Medulla oblongata (tissue), 1 donor: ENCODE data around the gene SLC16A12.
"Not testable (repeated sequence)": the region's sequence is repeated elsewhere in the genome, so short reads cannot be mapped to it uniquely, and the experiment has no call there.

ENCODE experiments used
- DNase-seq: peaks from one replicate; pipeline ENCODE4 v3.0.0-alpha.2; 2015; ENCODE audit errors: extremely low spot score

Gene SLC16A12

DNA sequence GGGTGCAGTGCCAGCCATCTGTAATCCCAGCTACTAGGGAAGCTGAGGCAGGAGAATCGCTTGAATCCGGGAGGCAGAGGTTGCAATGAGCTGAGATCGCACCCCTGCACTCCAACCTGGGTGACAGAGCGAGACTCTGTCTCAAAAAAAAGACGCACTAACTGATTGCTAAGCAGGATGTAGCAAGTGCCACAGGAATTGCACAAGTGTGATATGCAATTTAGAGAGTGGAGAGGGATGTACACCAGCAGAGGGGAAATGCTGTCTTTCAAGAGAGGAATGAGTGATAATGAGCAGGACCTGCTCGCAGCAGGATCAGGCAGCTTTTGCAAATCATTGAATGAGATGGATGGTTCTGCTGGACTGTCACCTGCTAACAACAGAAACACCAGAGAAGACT is 13.3 kb upstream of the SLC16A12 start:
- no peak for DNase-seq

DNA sequence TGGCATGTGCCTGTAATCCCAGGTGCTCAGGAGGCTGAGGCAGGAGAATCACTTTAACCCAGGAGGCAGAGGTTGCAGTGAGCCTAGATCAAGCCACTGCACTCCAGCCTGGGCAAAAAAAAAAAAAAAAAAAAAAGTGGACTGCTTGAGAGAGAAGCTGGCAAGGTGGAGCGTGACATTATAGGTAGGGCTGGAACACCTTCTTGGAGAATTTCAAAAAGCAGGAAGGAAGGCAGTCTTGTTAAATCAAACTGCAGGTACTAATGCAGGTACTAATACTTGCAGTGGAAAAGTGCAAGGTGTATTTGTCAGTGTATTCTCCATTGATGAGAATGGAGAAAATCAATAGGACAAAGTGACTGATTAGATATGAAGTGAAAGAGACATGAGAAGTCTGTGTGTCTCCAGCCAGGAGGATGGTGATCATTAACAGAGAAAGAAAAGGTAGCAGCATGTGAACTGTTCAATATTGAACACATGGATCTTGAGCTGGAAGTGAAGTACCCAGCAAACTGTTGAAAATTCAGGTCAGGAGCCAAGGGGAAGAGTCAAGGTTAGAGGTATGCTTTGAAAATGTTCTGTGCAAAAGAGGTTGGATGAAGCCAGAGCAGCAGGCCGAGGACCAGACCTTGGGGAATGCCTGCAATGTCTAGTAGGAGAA is 12.6 kb upstream of the SLC16A12 start:
- DNase-seq = no peak

DNA sequence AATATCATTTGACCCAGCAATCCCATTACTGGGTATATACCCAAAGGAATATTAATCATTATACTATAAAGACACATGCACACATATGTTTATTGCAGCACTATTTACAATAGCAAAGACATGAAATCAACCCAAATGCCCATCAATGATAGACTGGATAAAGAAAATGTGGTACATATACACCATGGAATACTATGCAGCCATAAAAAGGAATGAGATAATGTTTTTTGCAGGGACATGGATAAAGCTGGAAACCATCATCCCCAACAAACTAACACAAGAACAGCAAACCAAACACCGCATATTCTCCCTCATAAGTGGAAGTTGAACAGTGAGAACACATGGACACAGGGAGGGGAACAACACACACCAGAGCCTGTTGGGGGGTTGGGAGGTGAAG is 11.3 kb upstream of the SLC16A12 start:
- DNase-seq = not testable (repeated sequence)

DNA sequence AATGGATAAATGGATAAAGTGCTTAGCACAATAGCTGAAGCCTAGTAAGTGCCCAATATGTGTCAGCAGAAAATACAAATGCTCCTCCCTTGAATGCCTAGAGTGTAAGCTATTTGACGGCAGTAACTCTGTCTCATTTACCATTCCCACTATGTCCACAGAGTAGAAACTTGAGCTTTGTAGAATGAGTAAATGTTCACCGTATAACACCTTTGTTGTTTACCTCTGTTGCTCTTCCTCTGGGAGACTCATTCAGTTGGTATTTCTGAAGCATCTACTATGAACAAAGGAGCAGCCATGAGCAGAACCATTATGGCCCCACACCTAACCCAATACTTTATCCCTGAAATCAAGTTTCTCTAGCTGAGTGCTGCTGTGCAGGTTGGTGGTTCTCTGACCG is 8.4 kb upstream of the SLC16A12 start:
- DNase-seq = no peak

DNA sequence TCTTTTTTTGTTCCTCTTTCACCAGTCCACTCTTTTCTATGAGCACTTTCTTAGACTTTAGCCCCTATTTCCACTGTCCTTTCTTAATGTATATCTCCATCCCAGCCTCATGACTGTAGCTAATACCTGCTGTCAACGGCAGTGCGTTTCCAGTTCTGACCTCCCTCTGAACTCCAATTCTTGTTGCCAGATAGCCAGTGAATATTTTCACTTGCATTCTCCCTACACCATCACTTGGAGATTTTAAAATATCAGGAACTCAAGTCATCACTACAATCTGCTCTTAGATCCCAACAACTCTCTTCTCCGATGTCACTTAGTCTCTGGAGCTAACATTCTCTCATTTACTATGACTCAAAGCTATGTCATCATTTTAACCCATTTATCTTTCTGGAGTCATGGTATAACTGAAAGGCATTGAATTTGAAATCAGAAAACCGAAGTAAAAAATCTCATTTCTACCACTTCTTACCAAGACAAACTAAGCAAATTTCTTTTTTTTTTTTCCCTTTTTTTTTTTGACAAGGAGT is 5.1 kb upstream of the SLC16A12 start:
- DNase-seq = no peak

DNA sequence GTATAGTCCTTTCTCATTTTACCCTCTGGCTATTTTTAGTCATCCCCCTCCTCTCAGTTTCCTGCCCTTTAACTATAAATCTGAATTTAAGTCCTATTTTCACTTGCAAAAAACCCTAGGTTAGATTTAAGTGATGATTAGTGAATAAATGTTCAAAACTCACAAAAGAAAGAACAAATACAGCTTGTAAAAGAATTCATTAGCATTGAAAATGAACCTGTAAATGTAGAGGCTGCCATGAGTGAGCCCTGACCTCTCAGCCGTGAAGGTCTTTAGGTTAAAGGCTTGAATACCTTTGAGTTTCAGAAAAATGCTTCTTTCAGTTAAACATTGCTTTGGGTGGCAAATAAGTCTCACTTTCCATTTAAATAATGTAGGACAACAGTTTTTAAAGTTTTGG is 2.0 kb upstream of the SLC16A12 start:
- DNase-seq = no peak

DNA sequence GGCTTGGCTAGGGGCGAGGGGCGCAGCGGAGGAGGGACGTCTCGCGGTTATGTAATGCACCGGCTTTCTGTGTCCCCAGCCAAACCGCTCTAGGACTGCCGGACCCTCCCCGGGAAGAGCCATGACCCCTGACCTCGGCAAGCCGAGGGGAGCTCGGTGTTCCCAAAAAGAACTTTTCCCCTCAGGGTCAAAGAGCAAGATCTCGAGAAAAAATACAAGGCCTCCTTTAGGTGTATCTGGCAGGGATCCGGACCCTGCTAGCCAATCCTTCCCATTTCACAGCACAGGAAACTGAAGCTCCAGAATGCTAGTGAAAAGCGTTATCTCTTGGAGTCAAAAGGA is 590 bp upstream of the SLC16A12 start:
- DNase-seq = no peak

DNA sequence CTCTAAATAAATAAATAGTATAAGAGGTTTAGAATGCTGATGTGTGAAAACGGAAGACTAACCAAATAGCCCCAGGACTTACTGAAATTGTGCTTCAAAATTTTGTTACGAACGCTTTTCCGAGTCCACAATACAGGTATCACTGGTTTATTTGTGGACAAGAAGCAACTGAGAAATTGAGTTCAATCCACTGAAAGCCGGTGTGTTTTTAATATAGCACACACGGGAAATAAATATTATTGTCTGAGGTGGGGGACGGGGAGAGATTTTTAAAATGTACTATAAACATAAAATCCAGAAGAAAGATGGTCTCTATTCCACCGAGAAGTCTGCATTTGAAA is 598 bp downstream of the SLC16A12 start:
- no peak for DNase-seq

DNA sequence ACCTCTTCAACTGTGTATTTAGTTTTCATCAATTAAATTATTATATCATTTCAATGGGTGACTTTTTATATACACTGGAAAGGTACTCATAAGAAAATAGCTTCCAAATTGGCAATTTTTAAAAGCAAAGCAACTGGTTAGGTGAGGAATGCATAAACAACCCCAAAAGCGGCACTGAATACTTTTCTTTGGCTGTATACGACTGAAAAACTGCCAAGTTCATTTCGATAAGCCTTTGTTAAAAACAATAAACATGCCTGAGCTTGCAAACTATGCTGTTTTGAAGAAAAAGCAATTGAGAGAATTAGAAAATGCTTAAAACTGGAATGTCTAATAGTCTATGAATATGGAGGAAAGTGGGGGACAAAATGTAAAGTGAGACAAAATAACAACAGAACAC is 2.9 kb downstream of the SLC16A12 start:
- no peak for DNase-seq

DNA sequence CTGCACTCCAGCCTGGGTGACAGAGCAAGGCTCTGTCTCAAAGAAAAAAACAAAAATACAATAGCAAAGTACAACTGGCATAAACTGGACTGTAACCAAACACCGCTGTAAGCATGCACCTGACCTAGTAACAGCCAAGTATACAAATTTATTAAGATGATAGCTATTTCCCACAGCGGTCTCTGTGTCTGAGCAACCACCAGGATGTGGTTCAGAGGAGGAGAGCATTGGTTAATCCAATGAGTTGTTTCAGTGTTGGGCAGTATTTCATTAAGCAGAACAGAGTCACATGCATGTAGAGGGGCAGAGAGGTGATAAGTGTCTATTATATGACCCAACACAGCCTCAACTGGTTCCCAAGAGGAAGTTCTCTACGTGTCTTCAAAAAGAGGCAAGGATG is 4.0 kb downstream of the SLC16A12 start:
- no peak for DNase-seq

DNA sequence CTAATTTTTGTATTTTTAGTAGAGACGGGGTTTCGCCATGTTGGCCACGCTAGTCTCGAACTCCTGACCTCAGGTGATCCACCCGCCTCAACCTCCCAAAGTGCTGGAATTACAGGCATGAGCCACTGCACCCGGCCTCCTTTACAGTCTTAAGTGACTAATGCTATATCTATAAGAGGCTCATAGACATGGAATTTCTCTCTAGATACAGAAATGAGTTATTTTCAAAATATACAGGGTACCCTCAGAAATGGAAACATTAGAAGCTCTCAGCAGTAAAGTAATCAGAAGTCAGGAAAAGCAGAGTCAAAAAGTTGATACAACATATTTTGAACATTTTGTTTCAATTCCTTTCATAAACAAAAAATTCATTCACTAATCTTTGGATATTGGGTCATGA is 5.7 kb downstream of the SLC16A12 start:
- DNase-seq = not testable (repeated sequence)

DNA sequence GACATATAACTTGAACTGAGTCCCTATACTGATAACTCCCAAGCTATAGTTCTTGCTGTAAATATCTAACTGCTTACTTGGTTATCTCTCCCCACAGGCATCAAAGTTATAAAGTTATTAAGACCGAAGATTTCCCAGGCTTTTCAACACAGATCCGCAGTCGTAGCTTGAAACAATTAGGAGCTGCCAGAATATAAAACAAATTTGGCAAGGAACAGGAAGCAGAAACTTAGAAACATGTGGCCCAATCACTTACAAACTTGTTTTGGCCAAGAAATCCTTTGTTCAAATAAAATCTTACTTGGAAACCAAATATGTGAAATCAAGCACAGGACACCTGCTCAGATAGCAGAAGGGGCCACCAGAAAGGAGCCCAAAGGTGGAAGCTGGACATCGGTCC is 9.0 kb downstream of the SLC16A12 start:
- no peak for DNase-seq

DNA sequence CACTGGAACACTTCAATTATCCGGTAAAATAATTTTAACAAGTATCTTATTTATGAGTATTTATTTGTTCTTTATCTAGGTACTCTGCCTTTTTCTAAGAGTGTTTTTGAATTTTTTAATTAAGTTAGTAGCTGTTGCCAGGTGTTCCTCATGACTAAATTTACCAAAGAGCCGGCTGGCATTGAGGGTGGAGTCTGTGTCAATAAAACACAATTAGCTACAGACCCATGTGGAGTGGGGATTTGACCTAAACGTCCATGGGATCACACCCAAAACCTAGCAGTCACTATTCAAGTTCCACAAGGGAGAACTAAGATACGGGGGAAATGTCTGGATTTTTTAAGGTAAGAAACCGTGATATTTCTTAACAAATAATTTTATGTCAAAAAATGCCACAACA is 9.8 kb downstream of the SLC16A12 start:
- DNase-seq = no peak

DNA sequence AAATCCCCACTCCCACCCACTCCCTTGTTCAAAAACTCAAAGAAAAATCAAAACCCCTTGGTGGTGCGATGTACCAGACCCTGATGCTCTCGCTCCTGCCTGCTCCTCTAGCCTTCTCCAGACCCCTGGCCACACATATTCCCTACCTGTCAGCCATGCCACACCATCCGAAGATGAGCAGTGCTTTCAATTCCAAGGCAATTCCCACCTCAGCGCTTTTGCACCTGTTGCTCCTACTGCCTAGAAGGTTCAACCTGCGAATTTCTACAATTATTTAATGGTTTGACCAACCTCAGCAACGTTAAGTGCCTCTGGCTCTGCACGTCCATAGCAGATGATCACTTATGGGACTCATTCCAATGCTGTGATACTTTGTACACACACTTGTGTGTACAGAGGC is 11.1 kb downstream of the SLC16A12 start:
- no peak for DNase-seq

DNA sequence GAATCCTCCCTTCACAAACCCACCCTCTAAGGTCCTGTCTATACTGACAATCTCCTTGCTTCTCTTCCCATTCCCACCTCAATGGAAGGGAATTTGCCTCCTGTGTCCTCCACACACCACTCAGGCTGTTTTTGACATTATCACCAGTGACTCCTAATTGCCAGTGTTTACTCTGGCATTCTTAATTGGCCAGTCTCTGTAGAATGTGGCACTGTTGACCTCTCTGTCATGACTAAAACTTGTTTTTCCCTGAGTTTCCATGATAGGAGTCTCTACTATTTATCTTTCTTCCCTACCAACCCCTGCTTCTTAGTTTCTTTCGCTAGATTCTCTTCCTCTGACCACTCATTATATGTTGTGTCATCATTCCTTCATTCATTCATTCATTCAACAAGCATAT is 12.1 kb downstream of the SLC16A12 start:
- DNase-seq = no peak

DNA sequence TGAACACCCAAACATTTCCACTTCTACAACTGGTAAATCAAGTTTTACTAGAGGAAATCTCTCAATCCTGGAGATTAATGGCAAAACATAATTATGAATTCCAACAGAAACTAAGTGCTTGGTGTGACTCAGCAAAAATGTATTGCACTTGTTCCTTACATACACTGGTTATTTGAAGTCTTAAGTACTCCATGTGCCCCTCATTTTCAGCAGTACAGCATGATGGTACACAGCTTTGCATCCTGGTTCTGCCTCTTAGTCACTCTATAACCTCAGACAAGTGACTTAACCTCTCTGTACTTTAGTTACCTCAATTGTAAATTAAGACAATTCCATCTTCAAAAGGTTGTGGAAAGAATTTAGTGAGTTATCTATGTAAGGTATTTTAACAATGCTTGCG is 12.9 kb downstream of the SLC16A12 start:
- DNase-seq = no peak

DNA sequence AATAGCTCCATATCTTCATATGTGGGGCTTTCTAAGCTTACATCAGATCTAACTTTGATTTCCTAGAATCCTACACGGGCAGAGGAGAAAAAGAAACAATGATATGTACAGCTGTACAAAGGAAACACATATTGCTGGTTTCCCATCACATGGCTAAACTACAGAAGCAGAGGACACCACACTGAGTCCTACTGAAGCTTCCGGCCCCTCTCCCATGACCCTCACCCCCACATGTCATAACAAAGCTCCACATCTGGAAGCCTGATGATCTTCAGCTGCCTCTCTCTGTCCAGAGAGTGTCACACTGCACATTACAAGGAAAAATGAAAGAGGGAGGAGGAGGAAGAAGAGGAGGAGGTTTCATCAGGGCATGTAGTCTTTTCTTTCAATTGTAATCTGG is 14.0 kb downstream of the SLC16A12 start:
- DNase-seq = no peak

DNA sequence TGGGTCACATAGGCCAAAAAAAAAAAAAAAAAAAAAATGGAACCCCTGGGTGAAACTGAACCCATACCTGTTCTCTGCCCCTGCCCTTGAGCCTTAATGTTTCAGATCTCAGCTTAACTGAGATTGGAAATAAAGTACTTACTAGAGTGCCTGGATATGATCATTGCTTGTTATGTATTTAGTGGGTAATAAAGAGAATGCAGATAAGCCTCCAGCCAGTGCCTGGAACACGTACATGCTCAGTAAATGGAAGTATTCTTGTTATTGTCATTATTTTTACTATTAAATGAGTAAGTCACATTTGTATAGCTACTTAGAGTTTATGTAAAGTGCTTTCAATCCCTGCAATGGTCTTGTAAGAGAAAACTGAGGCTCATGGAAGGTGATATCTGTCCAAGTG is 14.7 kb downstream of the SLC16A12 start:
- DNase-seq = no peak

DNA sequence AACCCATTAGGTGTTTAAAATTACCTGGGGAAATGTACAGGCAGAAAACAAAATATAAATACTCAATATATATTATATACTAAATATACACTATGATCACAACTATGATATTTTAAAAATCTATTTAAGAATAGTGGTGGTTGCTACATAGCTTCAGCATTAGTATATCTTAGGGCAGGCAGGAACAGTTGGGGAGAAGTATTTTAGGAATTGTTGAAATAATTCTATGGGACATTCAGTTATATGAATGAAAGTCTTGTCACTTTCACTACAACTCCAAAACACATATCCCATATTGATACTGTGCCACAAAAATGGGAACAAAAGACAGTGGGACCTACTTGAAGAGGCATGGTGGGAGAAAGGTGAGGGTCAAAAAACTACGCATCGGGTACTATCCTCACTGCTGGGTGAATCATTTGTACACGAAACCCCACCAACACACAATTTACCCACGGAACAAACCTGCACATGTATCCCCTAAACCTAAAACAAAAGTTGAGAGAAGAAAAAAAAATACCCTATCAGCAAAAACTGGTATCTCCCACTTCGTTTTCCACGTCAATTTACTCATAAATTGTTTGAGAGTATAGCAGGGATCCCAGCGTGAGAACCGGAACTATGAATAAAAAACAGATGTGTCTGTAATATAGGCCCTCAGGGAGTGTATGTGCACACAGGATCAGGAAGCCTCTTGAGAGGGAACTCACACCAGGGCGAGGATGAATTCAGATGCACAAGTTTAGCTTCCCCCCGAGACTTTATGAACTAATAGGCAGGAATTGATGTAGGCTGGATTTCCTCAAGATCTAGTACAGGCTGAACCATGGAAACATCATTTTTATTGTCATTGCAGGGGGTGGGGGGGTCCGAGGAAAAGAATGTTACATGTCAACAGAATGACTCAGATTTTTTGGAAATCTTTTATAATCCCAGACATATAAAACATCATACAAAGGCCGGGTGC is 16.2 kb downstream of the SLC16A12 start:
- DNase-seq = no peak

DNA sequence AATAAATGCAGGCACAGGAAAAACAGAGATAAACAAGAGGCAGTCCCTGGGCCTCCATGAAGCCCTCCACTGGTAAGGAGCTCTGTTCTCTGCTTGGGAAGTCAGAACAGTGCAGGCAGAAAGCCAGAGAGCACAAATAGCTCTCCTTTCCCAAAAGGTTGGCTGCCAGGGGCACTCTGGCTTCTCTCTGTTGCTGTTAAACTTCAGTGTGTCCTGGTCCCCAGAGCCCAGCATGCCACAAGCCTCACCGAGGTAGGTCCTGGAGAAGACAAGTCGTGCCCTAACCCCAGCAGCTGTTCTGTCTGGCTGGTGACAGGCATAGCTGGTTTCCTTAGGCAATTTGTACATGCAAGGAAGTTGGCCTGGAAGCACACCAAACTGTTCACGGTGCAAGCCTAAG is 17.3 kb downstream of the SLC16A12 start:
- DNase-seq = no peak

DNA sequence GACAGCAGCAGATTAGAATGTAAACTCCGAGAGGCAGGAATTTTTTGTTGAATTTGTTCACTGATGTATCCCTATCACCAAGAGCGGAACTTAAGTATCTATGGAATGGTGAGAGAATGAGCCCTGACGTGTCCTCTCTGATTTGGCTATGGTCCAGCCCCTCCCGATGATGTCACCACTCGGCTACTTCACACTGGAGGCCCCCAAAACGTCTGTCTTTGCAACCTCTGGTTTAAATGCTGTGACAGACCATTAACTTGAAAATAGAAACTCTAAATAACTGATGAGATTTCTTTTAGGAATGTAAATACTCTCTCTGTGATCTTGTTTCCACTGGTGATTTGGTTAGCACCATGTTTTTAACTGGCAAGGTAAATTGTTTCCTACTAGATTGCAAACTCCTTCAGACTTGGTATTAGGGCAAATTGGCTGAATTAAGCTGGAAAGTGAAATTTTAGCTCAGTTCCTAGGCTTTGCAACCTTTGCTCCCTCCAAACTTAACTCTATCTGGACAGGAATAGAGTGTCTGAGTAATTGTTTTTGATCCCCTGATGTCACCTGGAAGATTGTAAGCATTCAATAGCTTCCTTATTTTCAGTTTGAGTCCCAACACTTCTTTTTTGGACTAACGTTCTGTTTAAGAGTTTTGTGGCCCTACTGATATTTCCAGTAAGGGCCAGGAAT is 19.1 kb downstream of the SLC16A12 start:
- no peak for DNase-seq

DNA sequence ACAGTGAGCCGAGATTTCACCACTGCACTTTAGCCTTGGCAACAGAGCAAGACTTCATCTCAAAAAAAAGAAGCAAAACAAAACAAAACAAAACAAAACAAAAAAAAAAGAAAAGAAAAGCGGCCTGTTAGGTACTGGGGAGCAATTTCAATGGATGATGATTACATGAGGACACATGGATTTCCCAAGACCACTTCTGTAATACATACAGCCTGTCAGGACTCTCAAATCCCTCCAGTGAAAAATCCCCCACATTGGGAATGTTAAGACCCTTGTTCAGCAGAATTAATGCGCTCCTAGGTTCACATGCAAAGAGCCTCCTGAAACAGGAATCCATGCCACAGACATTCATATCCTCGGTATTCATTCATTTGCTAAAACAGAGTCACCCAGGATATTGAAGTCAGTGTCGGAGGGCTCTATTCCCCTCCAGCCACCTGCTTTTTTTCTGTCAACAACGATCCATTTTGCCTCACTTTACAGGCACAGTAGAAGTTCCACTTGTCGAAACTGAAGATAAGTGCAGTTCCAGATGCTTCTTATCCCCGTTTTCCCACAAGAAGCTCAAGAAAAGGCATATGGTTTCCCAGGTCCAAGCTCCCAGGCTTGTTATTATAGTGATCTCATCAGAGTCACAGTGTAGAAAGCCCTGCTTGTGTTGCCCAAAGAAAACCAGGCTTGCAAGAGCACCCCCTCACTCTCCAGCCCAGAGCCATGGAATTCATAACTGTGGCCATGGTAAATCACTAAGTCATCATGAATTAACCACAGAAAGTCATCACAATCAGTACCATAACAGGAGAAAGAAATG is 20.2 kb downstream of the SLC16A12 start:
- DNase-seq = no peak
